ENCODE results near the gene USP22. TPM values are rescaled to one million over a fixed set of nuclear protein-coding genes. Genes with fewer than 3 reads are reported as not detected.
A peak's percentile ranks its signal among the peaks of the same experiment; 100 is the strongest.

USP22 gene
- total and polyA plus RNA-seq, 8 donors = 22.7 to 102 (median 75.5) TPM

DNA sequence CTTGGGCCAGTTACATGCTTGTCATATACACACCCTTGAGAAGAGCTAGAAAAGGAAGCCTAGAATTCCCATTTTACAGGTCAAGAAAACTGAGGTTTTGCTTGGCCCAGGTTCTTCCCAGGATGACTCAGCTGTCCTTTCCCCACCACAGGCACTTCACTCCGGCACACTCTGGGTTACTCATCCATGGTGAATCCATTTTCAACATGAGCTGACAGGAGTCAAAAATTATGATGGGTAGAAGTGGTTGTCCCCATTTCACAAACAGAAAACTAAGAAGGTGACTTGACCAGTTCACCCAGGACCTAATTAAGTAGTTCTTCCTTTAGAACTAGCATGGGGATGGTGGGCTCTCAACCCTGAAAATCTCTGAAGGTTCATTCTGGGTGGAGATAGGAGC, 67.2 kb downstream of the USP22 start:
- DNase-seq = no peak
- H3K36me3 ChIP-seq = no peaks in the 10 kb centered on the region
- no peak for FAIRE-seq
- peaks cover 7 to 26% (median 12%) of the 10 kb centered on the region in 3 donors for H3K4me1 ChIP-seq
- no peak overlapping the region for H3K27ac ChIP-seq
- WGBS, 2 donors = 89 to 96% methylated on average over 1 of the region's 1 CpG
- no peak for ATAC-seq
- H3K27me3 ChIP-seq = no peaks in the 10 kb centered on the region
- no peaks in the 10 kb centered on the region for H3K9me3 ChIP-seq
- no peak overlapping the region for H3K4me3 ChIP-seq
- intact Hi-C loops (cut with DNase I) = no loop called here
- TF ChIP-seq, protein P1, sequence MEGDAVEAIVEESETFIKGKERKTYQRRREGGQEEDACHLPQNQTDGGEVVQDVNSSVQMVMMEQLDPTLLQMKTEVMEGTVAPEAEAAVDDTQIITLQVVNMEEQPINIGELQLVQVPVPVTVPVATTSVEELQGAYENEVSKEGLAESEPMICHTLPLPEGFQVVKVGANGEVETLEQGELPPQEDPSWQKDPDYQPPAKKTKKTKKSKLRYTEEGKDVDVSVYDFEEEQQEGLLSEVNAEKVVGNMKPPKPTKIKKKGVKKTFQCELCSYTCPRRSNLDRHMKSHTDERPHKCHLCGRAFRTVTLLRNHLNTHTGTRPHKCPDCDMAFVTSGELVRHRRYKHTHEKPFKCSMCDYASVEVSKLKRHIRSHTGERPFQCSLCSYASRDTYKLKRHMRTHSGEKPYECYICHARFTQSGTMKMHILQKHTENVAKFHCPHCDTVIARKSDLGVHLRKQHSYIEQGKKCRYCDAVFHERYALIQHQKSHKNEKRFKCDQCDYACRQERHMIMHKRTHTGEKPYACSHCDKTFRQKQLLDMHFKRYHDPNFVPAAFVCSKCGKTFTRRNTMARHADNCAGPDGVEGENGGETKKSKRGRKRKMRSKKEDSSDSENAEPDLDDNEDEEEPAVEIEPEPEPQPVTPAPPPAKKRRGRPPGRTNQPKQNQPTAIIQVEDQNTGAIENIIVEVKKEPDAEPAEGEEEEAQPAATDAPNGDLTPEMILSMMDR (IDR thresholded peaks at IDR 0.05) = no peak

- TF ChIP-seq, protein P1 (IDR thresholded peaks at IDR 0.05) = no peak
- DNase-seq (no peak), FAIRE-seq (no peak), ATAC-seq (no peak)
- 77 to 88% methylated on average over 4 of the region's 4 CpGs for WGBS, 2 donors
- Histone ChIP-seq H3K36me3 (no peaks in the 10 kb centered on the region), H3K4me3 (no peak overlapping the region), H3K27me3 (no peaks in the 10 kb centered on the region), H3K4me1 (no peaks in the 10 kb centered on the region), H3K9me3 (no peaks in the 10 kb centered on the region), H3K27ac (no peak overlapping the region)
- intact Hi-C loops (cut with DNase I) = no loop called here
Observed at GRCh38 chr17:20970329-20970728, 72.5 kb downstream of the USP22 start.

DNA sequence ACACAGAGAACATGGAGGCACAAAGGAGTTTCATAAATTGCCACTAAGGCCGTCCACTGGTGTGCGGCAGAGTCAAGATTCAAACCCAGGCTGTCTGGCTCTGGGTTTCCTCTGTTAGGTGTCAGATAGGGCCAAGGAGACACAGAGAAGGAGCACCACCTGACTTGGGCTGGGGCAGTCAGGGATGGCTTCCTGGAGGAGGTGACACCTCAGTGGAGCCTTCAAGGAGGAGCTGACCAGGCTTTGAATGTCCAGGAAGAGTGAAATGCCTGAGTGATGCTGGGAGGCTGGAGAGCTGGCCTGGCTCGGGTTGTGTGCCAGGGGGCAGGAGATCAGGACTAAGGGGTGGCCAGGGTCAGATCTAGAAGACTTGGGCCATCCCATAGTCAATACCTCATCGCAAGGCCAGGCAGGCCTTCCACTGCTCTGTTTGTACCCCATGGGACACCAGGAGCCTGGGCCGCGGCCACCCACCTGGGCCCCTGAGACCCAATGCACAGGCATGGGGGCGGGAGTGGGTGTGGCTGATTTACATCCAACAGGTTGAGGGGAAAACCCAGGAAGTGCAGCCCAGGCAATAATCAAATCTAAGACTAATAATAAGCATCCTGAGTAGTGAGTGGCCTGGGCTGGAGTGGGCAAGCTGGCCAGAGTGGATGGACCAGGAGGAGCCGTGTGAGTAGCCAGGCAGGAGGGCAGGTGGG, 73.7 kb downstream of the USP22 start:
- intact Hi-C loops (cut with DNase I) = no loop called here
- Histone ChIP-seq H3K36me3 (no peaks in the 10 kb centered on the region), H3K27ac (no peak overlapping the region), H3K4me1 (no peaks in the 10 kb centered on the region), H3K4me3 (no peak overlapping the region), H3K9me3 (no peaks in the 10 kb centered on the region), H3K27me3 (no peaks in the 10 kb centered on the region)
- no peak for DNase-seq
- TF ChIP-seq, protein P1 (IDR thresholded peaks at IDR 0.05) = no peak
- 95 to 98% methylated on average over 8 of the region's 8 CpGs for WGBS, 2 donors
- FAIRE-seq = no peak
- no peak for ATAC-seq

- FAIRE-seq = no peak
- intact Hi-C loops (cut with DNase I) = no loop called here
Observed at GRCh38 chr17:20967776-20968175, 75.0 kb downstream of the USP22 start.

GRCh38 chr17:20966870-20967269, 75.9 kb downstream of the USP22 start:
- peak in 2 of 4 donors; percentile 40 to 77 for ATAC-seq
- no peak for FAIRE-seq
- H3K9me3 ChIP-seq = no peaks in the 10 kb centered on the region
- WGBS, 2 donors = 32 to 39% methylated on average over 2 of the region's 2 CpGs
- H3K4me3 ChIP-seq = no peak overlapping the region
- intact Hi-C loops (cut with DNase I) = no loop called here
- H3K27me3 ChIP-seq = no peaks in the 10 kb centered on the region
- no peaks in the 10 kb centered on the region for H3K36me3 ChIP-seq
- no peaks in the 10 kb centered on the region for H3K4me1 ChIP-seq
- DNase-seq = no peak
- no peak overlapping the region for H3K27ac ChIP-seq
- TF ChIP-seq, protein P1 (IDR thresholded peaks at IDR 0.05) = no peak

More at GRCh38 chr17:20967776-20968175, 75.0 kb downstream of the USP22 start:
- 91 to 93% methylated on average over 3 of the region's 3 CpGs for WGBS, 2 donors
- ATAC-seq (no peak), DNase-seq (no peak)
- no peaks in the 10 kb centered on the region for H3K9me3 ChIP-seq
- H3K36me3 ChIP-seq = no peaks in the 10 kb centered on the region
- H3K4me3 ChIP-seq = no peak overlapping the region
- TF ChIP-seq, protein P1 (IDR thresholded peaks at IDR 0.05) = no peak
- H3K4me1 ChIP-seq = no peaks in the 10 kb centered on the region
- H3K27me3 ChIP-seq = no peaks in the 10 kb centered on the region
- H3K27ac ChIP-seq = no peak overlapping the region

Measured in pancreas (tissue), 10 donors.